HEK293 (cell line): ENCODE data around the gene GOLGA6L10.

Experiments used
- SP2 ChIP-seq: fragments of 450-650 bp; formaldehyde crosslinking; IDR thresholded peaks from 2 replicates; pipeline ENCODE4 v1.5.1; 2016; ENCODE audit warnings: missing biosample characterization, missing genetic modification characterization
- TRIM28 ChIP-seq: IDR thresholded peaks from 2 replicates; pipeline ENCODE4 v1.6.1; 2011; ENCODE audit warnings: low read length, control low read depth, borderline replicate concordance
- ZNF114 ChIP-seq: fragments of 450-650 bp; formaldehyde crosslinking; IDR thresholded peaks from 2 replicates; pipeline ENCODE4 v1.5.0; 2017; ENCODE audit warnings: missing biosample characterization, missing genetic modification characterization
- ZNF175 ChIP-seq: fragments of 450-650 bp; formaldehyde crosslinking; IDR thresholded peaks from 2 replicates; pipeline ENCODE4 v1.5.1; 2016; ENCODE audit warnings: missing biosample characterization, missing genetic modification characterization
- ZNF274 ChIP-seq, 2 experiments: fragments of 200-500 bp in 1 of 2; fragments of 450-650 bp in 1 of 2; sonication (Bioruptor generic) in 1 of 2; formaldehyde crosslinking in 1 of 2; IDR thresholded peaks; 2 replicates each; pipeline versions ENCODE4 v1.5.1 to v1.6.1; 2014 to 2016; ENCODE audit warnings: borderline replicate concordance in 1 of 2, inconsistent platforms in 1 of 2, low read length in 1 of 2, missing biosample characterization in 1 of 2, missing genetic modification characterization in 1 of 2
- ZNF292 ChIP-seq: fragments of 450-650 bp; formaldehyde crosslinking; IDR thresholded peaks from 2 replicates; pipeline ENCODE4 v1.5.1; 2016; ENCODE audit warnings: low read depth, missing biosample characterization, missing genetic modification characterization, borderline replicate concordance
- ZNF777 ChIP-seq: fragments of 450-650 bp; formaldehyde crosslinking; IDR thresholded peaks from 2 replicates; pipeline ENCODE4 v1.5.1; 2017; ENCODE audit warnings: missing biosample characterization, missing genetic modification characterization, borderline replicate concordance
- TF ChIP-seq, protein P1 (sequence below): fragments of 450-650 bp; formaldehyde crosslinking; IDR thresholded peaks from 2 replicates; pipeline ENCODE4 v1.5.1; 2016; ENCODE audit warnings: missing biosample characterization, missing genetic modification characterization
- TF ChIP-seq, protein P2 (sequence below): fragments of 450-650 bp; formaldehyde crosslinking; IDR thresholded peaks from 2 replicates; pipeline ENCODE4 v1.5.1; 2016; ENCODE audit warnings: missing biosample characterization, missing genetic modification characterization
- TF ChIP-seq, protein P3 (sequence below): fragments of 450-650 bp; formaldehyde crosslinking; IDR thresholded peaks from 2 replicates; pipeline ENCODE4 v1.5.1; 2017; ENCODE audit warnings: missing biosample characterization, missing genetic modification characterization
- TF ChIP-seq, protein P4 (sequence below): fragments of 450-650 bp; formaldehyde crosslinking; IDR thresholded peaks from 2 replicates; pipeline ENCODE4 v1.5.1; 2016; ENCODE audit warnings: missing biosample characterization, missing genetic modification characterization
- TF ChIP-seq, protein P5 (sequence below): fragments of 450-650 bp; formaldehyde crosslinking; IDR thresholded peaks from 2 replicates; pipeline ENCODE4 v1.5.1; 2016; ENCODE audit warnings: missing biosample characterization, missing genetic modification characterization

DNA sequence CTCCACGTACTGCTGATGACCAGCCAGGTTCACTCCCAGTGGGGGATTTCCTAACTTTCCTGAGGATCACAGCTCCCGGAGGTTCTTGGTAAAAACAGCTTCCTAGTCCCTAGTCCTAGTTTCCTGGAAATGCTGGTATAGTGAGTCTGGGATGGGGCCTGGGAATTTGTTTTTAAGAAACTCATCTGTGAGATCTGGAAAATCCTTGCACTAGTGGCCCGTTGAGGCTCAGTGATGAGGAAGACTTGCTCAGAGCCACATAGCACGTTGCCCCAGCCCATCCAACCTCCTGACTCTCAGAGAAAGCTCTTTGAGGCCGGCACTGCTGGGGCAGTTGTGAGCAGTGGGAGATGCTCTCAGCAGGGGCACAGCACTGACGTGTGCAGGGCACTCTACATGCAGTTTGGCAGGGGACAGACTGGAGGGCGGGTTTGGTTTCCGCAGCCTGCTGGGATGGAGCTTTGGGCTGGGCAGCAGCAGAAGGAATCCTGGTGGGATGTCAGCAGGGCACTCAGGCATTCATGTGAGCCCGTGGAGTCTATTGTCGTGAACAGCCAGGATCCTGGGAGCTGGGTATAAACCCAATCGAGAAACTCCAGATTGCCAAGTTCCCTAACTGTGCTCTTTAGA lies 55.1 kb downstream of the GOLGA6L10 start:
- TF ChIP-seq ZNF175 (tag by site-specific recombination) (no peak), TRIM28 (no peak), ZNF777 (tag by site-specific recombination) (no peak), ZNF274 (IDR thresholded peaks at IDR 0.05; ENCODE audit: low read length) (no peak), ZNF274 (tag by site-specific recombination; IDR thresholded peaks at IDR 0.05; ENCODE audit: borderline replicate concordance) (no peak), ZNF292 (no peak), ZNF114 (tag by site-specific recombination) (no peak), SP2 (tag by site-specific recombination) (no peak)
- TF ChIP-seq, protein P1, sequence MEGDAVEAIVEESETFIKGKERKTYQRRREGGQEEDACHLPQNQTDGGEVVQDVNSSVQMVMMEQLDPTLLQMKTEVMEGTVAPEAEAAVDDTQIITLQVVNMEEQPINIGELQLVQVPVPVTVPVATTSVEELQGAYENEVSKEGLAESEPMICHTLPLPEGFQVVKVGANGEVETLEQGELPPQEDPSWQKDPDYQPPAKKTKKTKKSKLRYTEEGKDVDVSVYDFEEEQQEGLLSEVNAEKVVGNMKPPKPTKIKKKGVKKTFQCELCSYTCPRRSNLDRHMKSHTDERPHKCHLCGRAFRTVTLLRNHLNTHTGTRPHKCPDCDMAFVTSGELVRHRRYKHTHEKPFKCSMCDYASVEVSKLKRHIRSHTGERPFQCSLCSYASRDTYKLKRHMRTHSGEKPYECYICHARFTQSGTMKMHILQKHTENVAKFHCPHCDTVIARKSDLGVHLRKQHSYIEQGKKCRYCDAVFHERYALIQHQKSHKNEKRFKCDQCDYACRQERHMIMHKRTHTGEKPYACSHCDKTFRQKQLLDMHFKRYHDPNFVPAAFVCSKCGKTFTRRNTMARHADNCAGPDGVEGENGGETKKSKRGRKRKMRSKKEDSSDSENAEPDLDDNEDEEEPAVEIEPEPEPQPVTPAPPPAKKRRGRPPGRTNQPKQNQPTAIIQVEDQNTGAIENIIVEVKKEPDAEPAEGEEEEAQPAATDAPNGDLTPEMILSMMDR = no peak
- TF ChIP-seq, protein P2, sequence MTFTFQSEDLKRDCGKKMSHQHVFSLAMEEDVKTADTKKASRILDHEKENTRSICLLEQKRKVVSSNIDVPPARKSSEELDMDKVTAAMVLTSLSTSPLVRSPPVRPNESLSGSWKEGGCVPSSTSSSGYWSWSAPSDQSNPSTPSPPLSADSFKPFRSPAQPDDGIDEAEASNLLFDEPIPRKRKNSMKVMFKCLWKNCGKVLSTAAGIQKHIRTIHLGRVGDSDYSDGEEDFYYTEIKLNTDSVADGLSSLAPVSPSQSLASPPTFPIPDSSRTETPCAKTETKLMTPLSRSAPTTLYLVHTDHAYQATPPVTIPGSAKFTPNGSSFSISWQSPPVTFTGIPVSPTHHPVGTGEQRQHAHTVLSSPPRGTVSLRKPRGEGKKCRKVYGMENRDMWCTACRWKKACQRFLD = no peak
- TF ChIP-seq, protein P3, sequence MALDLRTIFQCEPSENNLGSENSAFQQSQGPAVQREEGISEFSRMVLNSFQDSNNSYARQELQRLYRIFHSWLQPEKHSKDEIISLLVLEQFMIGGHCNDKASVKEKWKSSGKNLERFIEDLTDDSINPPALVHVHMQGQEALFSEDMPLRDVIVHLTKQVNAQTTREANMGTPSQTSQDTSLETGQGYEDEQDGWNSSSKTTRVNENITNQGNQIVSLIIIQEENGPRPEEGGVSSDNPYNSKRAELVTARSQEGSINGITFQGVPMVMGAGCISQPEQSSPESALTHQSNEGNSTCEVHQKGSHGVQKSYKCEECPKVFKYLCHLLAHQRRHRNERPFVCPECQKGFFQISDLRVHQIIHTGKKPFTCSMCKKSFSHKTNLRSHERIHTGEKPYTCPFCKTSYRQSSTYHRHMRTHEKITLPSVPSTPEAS = no peak
- TF ChIP-seq, protein P4, sequence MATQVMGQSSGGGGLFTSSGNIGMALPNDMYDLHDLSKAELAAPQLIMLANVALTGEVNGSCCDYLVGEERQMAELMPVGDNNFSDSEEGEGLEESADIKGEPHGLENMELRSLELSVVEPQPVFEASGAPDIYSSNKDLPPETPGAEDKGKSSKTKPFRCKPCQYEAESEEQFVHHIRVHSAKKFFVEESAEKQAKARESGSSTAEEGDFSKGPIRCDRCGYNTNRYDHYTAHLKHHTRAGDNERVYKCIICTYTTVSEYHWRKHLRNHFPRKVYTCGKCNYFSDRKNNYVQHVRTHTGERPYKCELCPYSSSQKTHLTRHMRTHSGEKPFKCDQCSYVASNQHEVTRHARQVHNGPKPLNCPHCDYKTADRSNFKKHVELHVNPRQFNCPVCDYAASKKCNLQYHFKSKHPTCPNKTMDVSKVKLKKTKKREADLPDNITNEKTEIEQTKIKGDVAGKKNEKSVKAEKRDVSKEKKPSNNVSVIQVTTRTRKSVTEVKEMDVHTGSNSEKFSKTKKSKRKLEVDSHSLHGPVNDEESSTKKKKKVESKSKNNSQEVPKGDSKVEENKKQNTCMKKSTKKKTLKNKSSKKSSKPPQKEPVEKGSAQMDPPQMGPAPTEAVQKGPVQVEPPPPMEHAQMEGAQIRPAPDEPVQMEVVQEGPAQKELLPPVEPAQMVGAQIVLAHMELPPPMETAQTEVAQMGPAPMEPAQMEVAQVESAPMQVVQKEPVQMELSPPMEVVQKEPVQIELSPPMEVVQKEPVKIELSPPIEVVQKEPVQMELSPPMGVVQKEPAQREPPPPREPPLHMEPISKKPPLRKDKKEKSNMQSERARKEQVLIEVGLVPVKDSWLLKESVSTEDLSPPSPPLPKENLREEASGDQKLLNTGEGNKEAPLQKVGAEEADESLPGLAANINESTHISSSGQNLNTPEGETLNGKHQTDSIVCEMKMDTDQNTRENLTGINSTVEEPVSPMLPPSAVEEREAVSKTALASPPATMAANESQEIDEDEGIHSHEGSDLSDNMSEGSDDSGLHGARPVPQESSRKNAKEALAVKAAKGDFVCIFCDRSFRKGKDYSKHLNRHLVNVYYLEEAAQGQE = no peak
- TF ChIP-seq, protein P5, sequence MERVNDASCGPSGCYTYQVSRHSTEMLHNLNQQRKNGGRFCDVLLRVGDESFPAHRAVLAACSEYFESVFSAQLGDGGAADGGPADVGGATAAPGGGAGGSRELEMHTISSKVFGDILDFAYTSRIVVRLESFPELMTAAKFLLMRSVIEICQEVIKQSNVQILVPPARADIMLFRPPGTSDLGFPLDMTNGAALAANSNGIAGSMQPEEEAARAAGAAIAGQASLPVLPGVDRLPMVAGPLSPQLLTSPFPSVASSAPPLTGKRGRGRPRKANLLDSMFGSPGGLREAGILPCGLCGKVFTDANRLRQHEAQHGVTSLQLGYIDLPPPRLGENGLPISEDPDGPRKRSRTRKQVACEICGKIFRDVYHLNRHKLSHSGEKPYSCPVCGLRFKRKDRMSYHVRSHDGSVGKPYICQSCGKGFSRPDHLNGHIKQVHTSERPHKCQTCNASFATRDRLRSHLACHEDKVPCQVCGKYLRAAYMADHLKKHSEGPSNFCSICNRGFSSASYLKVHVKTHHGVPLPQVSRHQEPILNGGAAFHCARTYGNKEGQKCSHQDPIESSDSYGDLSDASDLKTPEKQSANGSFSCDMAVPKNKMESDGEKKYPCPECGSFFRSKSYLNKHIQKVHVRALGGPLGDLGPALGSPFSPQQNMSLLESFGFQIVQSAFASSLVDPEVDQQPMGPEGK (tag by site-specific recombination) = no peak
